H9 (cell line): ENCODE measurements around the gene TUBA3E. TPM values are rescaled to one million over a fixed set of nuclear protein-coding genes. Genes with fewer than 3 reads are reported as not detected.
"Not testable (repeated sequence)": the region's sequence is repeated elsewhere in the genome, so short reads cannot be mapped to it uniquely, and the experiment has no call there.

Source experiments
- DNase-seq: peaks from one replicate; pipeline ENCODE4 v3.0.0-alpha.2; 2017
- H2AFZ ChIP-seq: one replicate; pipeline ENCODE4 v1.6.1; 2013; ENCODE audit warnings: mild to moderate bottlenecking, low read length, control low read depth, moderate library complexity
- H2AK5ac ChIP-seq: 2 replicates; pipeline ENCODE4 v1.6.1; 2013; ENCODE audit warnings: low read length, control low read depth, mixed read lengths; ENCODE audit not compliant: insufficient read length
- H2BK120ac ChIP-seq: one replicate; pipeline ENCODE4 v1.6.1; 2013; ENCODE audit warnings: low read depth, mild to moderate bottlenecking, low read length, control low read depth, inconsistent platforms; ENCODE audit not compliant: poor library complexity, severe bottlenecking
- H2BK12ac ChIP-seq: 2 replicates; pipeline ENCODE4 v1.6.1; 2013; ENCODE audit warnings: low read length, control low read depth, mixed read lengths, low read depth; ENCODE audit not compliant: insufficient read length
- H2BK15ac ChIP-seq: 2 replicates; pipeline ENCODE4 v1.6.1; 2013; ENCODE audit warnings: low read depth, low read length, control low read depth
- H2BK20ac ChIP-seq: one replicate; pipeline ENCODE4 v1.6.1; 2013; ENCODE audit warnings: low read depth, mild to moderate bottlenecking, low read length, control low read depth, inconsistent platforms; ENCODE audit not compliant: poor library complexity, severe bottlenecking
- H2BK5ac ChIP-seq: 2 replicates; pipeline ENCODE4 v1.6.1; 2013; ENCODE audit warnings: low read length, control low read depth, mixed read lengths; ENCODE audit not compliant: insufficient read length
- H3K14ac ChIP-seq: 2 replicates; pipeline ENCODE4 v1.6.1; 2013; ENCODE audit warnings: low read length, control low read depth; ENCODE audit not compliant: insufficient read depth
- H3K18ac ChIP-seq: 2 replicates; pipeline ENCODE4 v1.6.1; 2013; ENCODE audit warnings: low read depth, mild to moderate bottlenecking, mixed read lengths, low read length, control low read depth; ENCODE audit not compliant: insufficient read length
- H3K23ac ChIP-seq: 2 replicates; pipeline ENCODE4 v1.6.1; 2013; ENCODE audit warnings: low read length, control low read depth, mixed read lengths, low read depth; ENCODE audit not compliant: insufficient read length
- H3K23me2 ChIP-seq: 2 replicates; pipeline ENCODE4 v1.6.1; 2013; ENCODE audit warnings: low read depth, mild to moderate bottlenecking, mixed read lengths, low read length, control low read depth; ENCODE audit not compliant: insufficient read length, poor library complexity, severe bottlenecking
- H3K27ac ChIP-seq: 2 replicates; pipeline ENCODE4 v1.5.1; 2013; ENCODE audit warnings: low read length, control low read depth, mixed read lengths, low read depth; ENCODE audit not compliant: insufficient read length
- H3K27me3 ChIP-seq: 2 replicates; pipeline ENCODE4 v1.6.1; 2013; ENCODE audit warnings: low read length, control low read depth, inconsistent platforms; ENCODE audit not compliant: insufficient read depth
- H3K4ac ChIP-seq: 2 replicates; pipeline ENCODE4 v1.6.1; 2013; ENCODE audit warnings: low read depth, mild to moderate bottlenecking, control low read depth, inconsistent platforms, low read length, moderate library complexity
- H3K4me1 ChIP-seq: 2 replicates; pipeline ENCODE4 v1.6.1; 2013; ENCODE audit warnings: low read length, control low read depth, inconsistent platforms; ENCODE audit not compliant: insufficient read depth
- H3K4me2 ChIP-seq: 2 replicates; pipeline ENCODE4 v1.6.1; 2013; ENCODE audit warnings: low read length, control low read depth, mixed read lengths; ENCODE audit not compliant: insufficient read length, insufficient read depth
- H3K56ac ChIP-seq: 2 replicates; pipeline ENCODE4 v1.6.1; 2013; ENCODE audit warnings: low read depth, mild to moderate bottlenecking, mixed read lengths, low read length, control low read depth; ENCODE audit not compliant: insufficient read length
- H3K79me1 ChIP-seq: 2 replicates; pipeline ENCODE4 v1.6.1; 2013; ENCODE audit warnings: low read depth, mild to moderate bottlenecking, moderate library complexity, low read length, control low read depth, inconsistent platforms; ENCODE audit not compliant: insufficient read depth, poor library complexity, severe bottlenecking
- H3K79me2 ChIP-seq: 2 replicates; pipeline ENCODE4 v1.6.1; 2013; ENCODE audit warnings: low read length, control low read depth, inconsistent platforms; ENCODE audit not compliant: insufficient read depth
- H3K9ac ChIP-seq: 2 replicates; pipeline ENCODE4 v1.6.1; 2013; ENCODE audit warnings: low read length, control low read depth, mixed read lengths; ENCODE audit not compliant: insufficient read length; ENCODE audit errors: extremely low read depth
- H3K9me3 ChIP-seq: one replicate; pipeline ENCODE4 v1.6.1; 2013; ENCODE audit warnings: low read depth, low read length, inconsistent platforms; ENCODE audit not compliant: control insufficient read depth
- H3T11ph ChIP-seq: one replicate; pipeline ENCODE4 v1.6.1; 2013; ENCODE audit warnings: mild to moderate bottlenecking, low read length, control low read depth, inconsistent platforms
- H4K20me1 ChIP-seq: one replicate; pipeline ENCODE4 v1.6.1; 2013; ENCODE audit not compliant: control insufficient read depth, insufficient read length, insufficient read depth
- H4K5ac ChIP-seq: 2 replicates; pipeline ENCODE4 v1.6.1; 2013; ENCODE audit warnings: low read depth, mild to moderate bottlenecking, mixed read lengths, low read length, control low read depth; ENCODE audit not compliant: insufficient read length
- H4K8ac ChIP-seq: replicated peaks from 2 replicates; pipeline ENCODE4 v1.6.1; 2013; ENCODE audit warnings: low read length, control low read depth, mixed read lengths, low read depth; ENCODE audit not compliant: insufficient read length
- H4K91ac ChIP-seq: 2 replicates; pipeline ENCODE4 v1.6.1; 2013; ENCODE audit warnings: low read depth, mild to moderate bottlenecking, moderate library complexity, mixed read lengths, low read length, control low read depth; ENCODE audit not compliant: insufficient read length
- H3K27ac Mint-ChIP-seq, 3 experiments: 2 replicates in 2 of 3; 3 replicates in 1 of 3; pipeline ENCODE4 v1.8.0; 2020 to 2021; ENCODE audit warnings: mixed read lengths in 3 of 3, mild to moderate bottlenecking in 1 of 3, moderate library complexity in 1 of 3
- H3K27me3 Mint-ChIP-seq: 2 replicates; pipeline ENCODE4 v1.8.0; 2021; ENCODE audit warnings: low read depth, mild to moderate bottlenecking, moderate library complexity, mixed read lengths
- H3K36me3 Mint-ChIP-seq, 3 experiments: 2 replicates in 2 of 3; 3 replicates in 1 of 3; pipeline ENCODE4 v1.8.0; 2020 to 2021; ENCODE audit warnings: low read depth in 3 of 3, mixed read lengths in 3 of 3; ENCODE audit not compliant: insufficient read depth in 1 of 3
- H3K4me1 Mint-ChIP-seq, 2 experiments: 2 replicates each; pipeline ENCODE4 v1.8.0; 2020; ENCODE audit warnings: mixed read lengths in 2 of 2
- H3K4me3 Mint-ChIP-seq, 2 experiments: 2 replicates in 1 of 2; 3 replicates in 1 of 2; pipeline ENCODE4 v1.8.0; 2020 to 2021; ENCODE audit warnings: mild to moderate bottlenecking in 2 of 2, mixed read lengths in 2 of 2, moderate library complexity in 1 of 2
- H3K9me3 Mint-ChIP-seq, 2 experiments: 2 replicates in 1 of 2; 3 replicates in 1 of 2; pipeline ENCODE4 v1.8.0; 2020; ENCODE audit warnings: mild to moderate bottlenecking in 2 of 2, mixed read lengths in 2 of 2, moderate library complexity in 1 of 2
- WGBS: extraction: QIAGEN DNeasy Blood & Tissue Kit; methylation state at CpG from one replicate; pipeline ENCODE4 v1.1.7; 2013; ENCODE audit warnings: missing lambda C conversion rate, low lambda C conversion rate, mixed read lengths; ENCODE audit not compliant: insufficient read length; ENCODE audit errors: extremely low coverage; 5-methylcytosine and 5-hydroxymethylcytosine counted together
- total RNA-seq: library from RNA; stranded (reverse); gene quantifications from 2 replicates; pipeline ENCODE4 v1.2.1, GENCODE V29; 2021

Gene TUBA3E
- total RNA-seq, 1 experiment from 2014 or later, result 0.26 TPM

DNA sequence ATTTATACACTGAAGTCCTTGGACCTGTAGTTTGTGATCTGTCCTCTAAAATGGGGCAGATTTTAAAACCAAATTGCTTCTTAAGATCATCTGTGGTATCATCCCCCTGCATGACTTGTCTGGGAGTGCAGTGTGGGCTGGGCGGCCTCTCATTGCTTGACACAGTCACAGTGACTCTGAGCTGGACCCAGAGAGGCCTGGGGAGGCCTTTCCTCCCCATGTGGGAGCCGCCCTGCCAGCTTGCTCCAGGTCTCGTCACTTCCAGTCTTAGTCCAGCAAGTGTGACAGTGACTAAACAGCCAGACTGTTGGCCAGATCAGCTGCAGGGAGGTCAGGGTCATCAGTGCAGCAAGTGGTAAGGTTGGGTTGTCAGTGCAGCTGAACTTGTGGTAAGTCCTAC is 4.9 kb upstream of the TUBA3E start:
- H3K23ac ChIP-seq, H3K4me1 Mint-ChIP-seq, H3K79me2 ChIP-seq, H2BK120ac ChIP-seq, H3K18ac ChIP-seq, H2BK12ac ChIP-seq, H3K9me3 Mint-ChIP-seq, H3K36me3 Mint-ChIP-seq, DNase-seq, H2BK20ac ChIP-seq, H2AFZ ChIP-seq, H3K4ac ChIP-seq, H3K27ac ChIP-seq, H2AK5ac ChIP-seq, H4K5ac ChIP-seq, H3K9me3 ChIP-seq, H3K4me2 ChIP-seq, H3K27ac Mint-ChIP-seq, H4K91ac ChIP-seq, H3T11ph ChIP-seq, H3K27me3 ChIP-seq, H4K8ac ChIP-seq, H3K27me3 Mint-ChIP-seq, H3K23me2 ChIP-seq, H3K79me1 ChIP-seq, H2BK15ac ChIP-seq, H2BK5ac ChIP-seq, H3K14ac ChIP-seq, H3K4me3 Mint-ChIP-seq, H3K9ac ChIP-seq, H3K56ac ChIP-seq, H3K4me1 ChIP-seq, H4K20me1 ChIP-seq: not testable (repeated sequence)
- WGBS, result no CpG with 5 or more reads among the region's 3 CpGs

DNA sequence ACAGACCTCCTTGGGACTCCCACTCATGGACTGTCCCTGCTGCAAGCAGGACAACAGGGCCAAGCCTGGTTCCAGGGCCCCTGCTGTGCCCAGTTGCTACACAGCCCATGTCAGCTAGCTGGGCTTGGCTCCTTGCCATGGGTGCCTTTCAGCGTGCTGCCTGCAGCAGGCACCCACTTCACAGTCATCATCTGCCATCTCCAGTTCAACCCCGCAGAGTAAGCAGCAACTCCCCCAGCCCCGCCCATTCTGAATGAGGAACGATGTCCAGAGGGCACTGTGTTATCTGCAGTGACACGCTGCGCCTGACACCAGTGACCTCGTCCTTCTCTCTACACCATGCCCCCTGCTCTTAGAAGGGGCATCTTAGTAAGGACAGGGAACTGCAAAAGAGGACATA is 4.3 kb upstream of the TUBA3E start:
- H3K4me1 ChIP-seq, H2BK15ac ChIP-seq, H4K5ac ChIP-seq, H2AK5ac ChIP-seq, H3K4me1 Mint-ChIP-seq, H3K27me3 Mint-ChIP-seq, H3T11ph ChIP-seq, H3K14ac ChIP-seq, H2BK20ac ChIP-seq, H3K27ac Mint-ChIP-seq, DNase-seq, H2BK5ac ChIP-seq, H2BK12ac ChIP-seq, H3K4me2 ChIP-seq, H3K27me3 ChIP-seq, H3K36me3 Mint-ChIP-seq, H4K20me1 ChIP-seq, H3K27ac ChIP-seq, H3K18ac ChIP-seq, H3K9ac ChIP-seq, H3K79me2 ChIP-seq, H3K23ac ChIP-seq, H3K23me2 ChIP-seq, H3K4ac ChIP-seq, H2BK120ac ChIP-seq, H4K8ac ChIP-seq, H3K4me3 Mint-ChIP-seq, H3K9me3 Mint-ChIP-seq, H4K91ac ChIP-seq, H3K9me3 ChIP-seq, H3K56ac ChIP-seq, H3K79me1 ChIP-seq, H2AFZ ChIP-seq: not testable (repeated sequence)
- no CpG with 5 or more reads among the region's 7 CpGs for WGBS
